Small intestine (tissue), 16 donors: Measurements from ENCODE around the gene LRRC75B. TPM values are rescaled to one million over a fixed set of nuclear protein-coding genes. Genes with fewer than 3 reads are reported as not detected.
"Not testable (repeated sequence)": the region's sequence is repeated elsewhere in the genome, so short reads cannot be mapped to it uniquely, and the experiment has no call there.

Experiments used
- DNase-seq, 2 donors: peaks; one replicate each; pipeline versions ENCODE4 v3.0.0 to v3.0.0-alpha.2; 2013
- FAIRE-seq: peaks from 2 replicates; lab custom pipeline; 2012; peaks lifted over from hg19 to GRCh38; lab: Jason Lieb, UNC
- H3K27ac ChIP-seq, 3 donors: one replicate each; pipeline ENCODE4 v1.5.1; 2013; ENCODE audit warnings: low read length in 2 of 3, mild to moderate bottlenecking in 2 of 3, control low read depth in 1 of 3, inconsistent platforms in 1 of 3, low read depth in 1 of 3, moderate library complexity in 1 of 3
- H3K27me3 ChIP-seq, 3 donors: one replicate each; pipeline ENCODE4 v1.6.1; 2013; ENCODE audit warnings: low read length in 3 of 3, inconsistent platforms in 1 of 3; ENCODE audit not compliant: control insufficient read depth in 3 of 3, insufficient read depth in 3 of 3
- H3K36me3 ChIP-seq, 3 donors: one replicate each; pipeline ENCODE4 v1.6.1; 2013; ENCODE audit warnings: low read length in 3 of 3, inconsistent platforms in 1 of 3, low read depth in 1 of 3, mild to moderate bottlenecking in 1 of 3, moderate library complexity in 1 of 3; ENCODE audit not compliant: control insufficient read depth in 3 of 3, insufficient read depth in 2 of 3
- H3K4me1 ChIP-seq, 3 donors: one replicate each; pipeline ENCODE4 v1.6.1; 2013; ENCODE audit warnings: low read length in 2 of 3, inconsistent platforms in 1 of 3, low read depth in 1 of 3, mild to moderate bottlenecking in 1 of 3, moderate library complexity in 1 of 3; ENCODE audit not compliant: control insufficient read depth in 3 of 3, insufficient read depth in 2 of 3
- H3K4me3 ChIP-seq, 3 donors: one replicate each; pipeline ENCODE4 v1.5.1; 2013; ENCODE audit warnings: low read length in 3 of 3, control low read depth in 1 of 3, inconsistent platforms in 1 of 3, low read depth in 1 of 3, mild to moderate bottlenecking in 1 of 3, moderate library complexity in 1 of 3
- H3K9me3 ChIP-seq, 2 donors: one replicate each; pipeline ENCODE4 v1.6.1; 2013; ENCODE audit warnings: low read depth in 1 of 2, low read length in 1 of 2; ENCODE audit not compliant: control insufficient read depth in 2 of 2, insufficient read depth in 1 of 2
- WGBS, 3 donors: extraction: QIAGEN DNeasy Blood & Tissue Kit; methylation state at CpG; one replicate each; pipeline ENCODE4 v1.1.7; 2013; 5-methylcytosine and 5-hydroxymethylcytosine counted together
- long read RNA-seq, 10 donors: transcript quantifications; one replicate each; lab custom pipeline, GENCODE V29; 2026
- polyA plus RNA-seq, 4 donors: library from polyadenylated mRNA; stranded (reverse) in 3 of 4; unstranded in 1 of 4; fragments of 200-250 nt in 3 of 4; fragments of 120-200 nt in 1 of 4; gene quantifications; one replicate each; pipeline versions ENCODE4 v1.2.1 to v1.2.3, GENCODE V29; 2013
- donor health status: healthy with polysubstance abuse.
- donor health status: control.
- donor health status: control.
- donor health status: Bipolar disorder and iron deficiency.
- donor health status: healthy.

The LRRC75B gene, protein sequence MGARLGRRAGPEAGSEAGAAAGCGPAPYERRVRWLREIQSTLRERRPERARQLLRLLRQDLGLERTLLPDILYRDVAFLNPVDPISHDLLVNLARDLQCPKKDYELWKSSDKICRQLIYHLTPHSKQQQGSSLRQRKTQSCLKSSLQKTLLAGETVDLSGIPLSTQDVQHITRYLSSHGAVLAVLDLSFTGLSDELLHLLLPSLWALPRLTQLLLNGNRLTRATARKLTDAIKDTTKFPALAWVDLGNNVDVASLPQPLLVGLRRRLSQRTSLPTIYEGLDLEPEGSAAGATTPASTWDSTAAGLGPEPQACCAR
- 100 to 1,000 TPM in 2 of 4 donors, 10 to 100 TPM in 2; 15.5 to 123 (median 76.5) TPM for polyA plus RNA-seq
- long read RNA-seq, donor 1, partial matches to known transcripts, result 7 of 16 reads
- long read RNA-seq, donor 1, other reads (novel, unspliced or antisense), result 0 of 16 reads
- long read RNA-seq, donor 2, result 0 reads
- long read RNA-seq, donor 3, partial matches to known transcripts, result 0 of 3 reads
- long read RNA-seq, donor 3, other reads (novel, unspliced or antisense), result 0 of 3 reads
- long read RNA-seq, donor 4, result 0 reads
- long read RNA-seq, donor 5, result 0 reads
- long read RNA-seq, donor 6, partial matches to known transcripts, result 5 of 11 reads
- long read RNA-seq, donor 6, other reads (novel, unspliced or antisense), result 0 of 11 reads
- long read RNA-seq, donor 7, partial matches to known transcripts, result 0 of 3 reads
- long read RNA-seq, donor 7, other reads (novel, unspliced or antisense), result 0 of 3 reads
- long read RNA-seq, donor 8, result 0 reads
- long read RNA-seq, donor 9, result 0 reads
- long read RNA-seq, donor 10, partial matches to known transcripts, result 5 of 10 reads
- long read RNA-seq, donor 10, other reads (novel, unspliced or antisense), result 0 of 10 reads

DNA sequence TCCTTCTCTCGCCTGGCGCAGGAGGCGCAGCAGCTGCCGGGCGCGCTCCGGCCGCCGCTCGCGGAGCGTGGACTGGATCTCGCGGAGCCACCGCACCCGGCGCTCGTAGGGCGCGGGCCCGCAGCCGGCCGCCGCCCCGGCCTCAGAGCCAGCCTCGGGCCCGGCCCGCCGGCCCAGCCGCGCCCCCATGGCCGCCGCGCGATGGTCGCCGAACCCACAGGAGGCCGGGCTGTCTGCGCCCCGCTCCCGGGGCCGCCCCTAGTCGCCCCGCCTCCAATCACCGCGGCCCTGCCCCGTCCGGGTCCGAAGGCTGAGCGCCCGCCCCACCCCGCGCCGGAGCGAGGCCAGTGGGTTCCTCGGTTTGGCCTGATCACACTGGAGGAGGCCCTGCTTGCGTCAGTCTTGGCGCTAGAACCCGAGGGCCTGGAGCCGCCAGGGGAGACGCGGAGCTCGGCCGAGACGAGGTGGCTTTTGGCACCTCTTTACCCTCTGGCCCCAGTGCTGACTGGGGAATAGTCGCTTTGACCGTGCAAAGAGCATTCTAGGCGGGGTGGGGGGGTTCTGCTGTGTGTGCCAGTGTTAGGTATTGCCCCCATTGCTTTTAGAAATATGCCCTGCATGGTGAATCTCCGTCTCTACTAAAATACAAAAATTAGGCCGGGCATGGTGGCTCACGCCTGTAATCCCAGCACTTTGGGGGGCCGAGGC is at the start of gene LRRC75B:
Gene LRRC75B (minus strand): TSS at position 223 of the 708 bp plus-strand sequence. CDS start 34 bp downstream, at position 189.
- H3K4me3 ChIP-seq, result peak within 1 kb of the TSS; percentile 52 to 84 (median 65)
- peaks cover 0 to 24% (median 4%) of the 10 kb centered on the region in 3 donors for H3K4me1 ChIP-seq
- H3K27ac ChIP-seq, result peak within 1 kb of the TSS; percentile 85 to 95 (median 86)
- peaks cover 0 to 26% (median 0%) of the 10 kb centered on the region in 3 donors for H3K36me3 ChIP-seq
- WGBS, 3 donors, result 3 to 4% (median 4%) methylated on average over 39 to 72 of the region's 72 CpGs
- H3K9me3 ChIP-seq, result no peaks in the 10 kb centered on the region
- H3K27me3 ChIP-seq, result no peaks in the 10 kb centered on the region
- DNase-seq (peak; percentile 95), FAIRE-seq (no peak)

DNA sequence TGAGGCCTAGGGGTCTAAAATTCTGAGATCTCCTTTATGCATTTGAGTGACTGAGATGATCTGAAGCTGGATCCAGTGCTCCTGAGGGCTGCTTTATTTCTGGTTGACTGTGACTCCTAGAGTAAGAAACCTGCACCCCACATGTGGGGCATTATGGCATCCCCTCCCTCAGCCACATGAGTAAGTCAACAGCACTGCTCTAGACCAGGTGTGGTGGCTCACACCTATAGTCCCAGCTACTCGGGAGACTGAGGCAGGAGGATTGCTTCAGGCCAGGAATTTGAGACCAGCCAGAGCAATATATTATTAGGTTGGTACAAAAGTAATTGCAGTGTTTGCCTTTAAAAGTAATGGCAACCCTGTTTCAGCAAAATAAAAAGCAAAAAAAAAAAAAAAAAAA is 49.4 kb upstream of the LRRC75B start:
- FAIRE-seq, H3K4me1 ChIP-seq, DNase-seq, H3K4me3 ChIP-seq, H3K27ac ChIP-seq, H3K9me3 ChIP-seq, H3K27me3 ChIP-seq, H3K36me3 ChIP-seq: not testable (repeated sequence)
- 61 to 90% (median 79%) methylated on average over 1 of the region's 1 CpG for WGBS, 3 donors

DNA sequence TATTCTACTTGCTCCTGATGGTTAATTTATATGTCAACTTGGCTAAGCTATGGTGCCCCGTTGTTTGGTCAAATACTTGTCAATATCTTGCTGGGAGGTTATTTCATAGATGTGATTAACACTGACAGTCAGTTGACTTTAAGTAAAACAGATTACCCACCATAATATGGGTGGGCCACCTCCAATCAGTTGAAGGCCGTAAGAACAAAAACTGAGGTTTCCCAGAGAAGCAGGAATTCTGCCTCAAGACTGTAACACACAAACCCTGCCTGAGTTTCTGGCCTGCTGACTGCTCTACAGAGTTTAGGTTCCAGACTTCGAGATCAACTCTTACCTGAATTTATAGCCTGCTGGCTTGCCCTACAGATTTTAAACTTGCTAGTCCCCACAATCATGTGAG is 43.6 kb upstream of the LRRC75B start:
- H3K27me3 ChIP-seq, H3K9me3 ChIP-seq, DNase-seq, H3K27ac ChIP-seq, H3K4me3 ChIP-seq, H3K4me1 ChIP-seq, H3K36me3 ChIP-seq, FAIRE-seq: not testable (repeated sequence)
- WGBS, 3 donors, result 83 to 89% (median 84%) methylated on average over 3 of the region's 3 CpGs

DNA sequence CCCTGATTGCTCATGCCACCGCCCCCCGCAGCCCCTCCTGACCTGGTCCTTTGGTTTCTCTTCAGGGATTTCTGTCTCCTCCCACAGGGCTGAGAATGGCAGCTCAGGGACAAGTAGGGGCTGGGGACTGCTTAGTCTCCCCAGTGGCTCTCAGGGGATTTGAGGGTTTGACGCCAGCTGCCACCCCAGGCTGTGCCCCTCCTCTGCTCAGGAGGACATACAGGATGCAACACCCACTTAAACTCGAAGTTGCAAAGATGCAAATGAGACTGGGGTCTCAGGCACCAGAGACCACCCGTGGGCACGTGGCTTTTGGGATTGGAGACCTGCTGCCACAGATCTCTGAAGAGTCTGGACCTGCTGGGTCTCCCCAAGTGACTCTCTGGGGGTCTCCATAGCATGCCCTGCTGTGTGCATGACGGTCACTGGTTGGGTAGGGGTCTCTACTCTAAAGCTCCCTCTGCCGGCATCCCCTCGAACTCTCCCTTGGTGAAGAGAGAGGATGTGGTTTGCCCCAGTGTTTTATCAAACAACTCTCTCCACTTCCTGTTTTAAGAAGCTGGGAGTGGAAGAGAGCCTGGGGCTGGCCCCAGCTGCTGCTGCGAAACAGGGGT is 42.0 kb upstream of the LRRC75B start:
- FAIRE-seq, H3K4me3 ChIP-seq, H3K9me3 ChIP-seq, H3K27ac ChIP-seq, H3K27me3 ChIP-seq, DNase-seq, H3K4me1 ChIP-seq, H3K36me3 ChIP-seq: not testable (repeated sequence)
- 35 to 52% (median 48%) methylated on average over 9 of the region's 10 CpGs for WGBS, 3 donors

DNA sequence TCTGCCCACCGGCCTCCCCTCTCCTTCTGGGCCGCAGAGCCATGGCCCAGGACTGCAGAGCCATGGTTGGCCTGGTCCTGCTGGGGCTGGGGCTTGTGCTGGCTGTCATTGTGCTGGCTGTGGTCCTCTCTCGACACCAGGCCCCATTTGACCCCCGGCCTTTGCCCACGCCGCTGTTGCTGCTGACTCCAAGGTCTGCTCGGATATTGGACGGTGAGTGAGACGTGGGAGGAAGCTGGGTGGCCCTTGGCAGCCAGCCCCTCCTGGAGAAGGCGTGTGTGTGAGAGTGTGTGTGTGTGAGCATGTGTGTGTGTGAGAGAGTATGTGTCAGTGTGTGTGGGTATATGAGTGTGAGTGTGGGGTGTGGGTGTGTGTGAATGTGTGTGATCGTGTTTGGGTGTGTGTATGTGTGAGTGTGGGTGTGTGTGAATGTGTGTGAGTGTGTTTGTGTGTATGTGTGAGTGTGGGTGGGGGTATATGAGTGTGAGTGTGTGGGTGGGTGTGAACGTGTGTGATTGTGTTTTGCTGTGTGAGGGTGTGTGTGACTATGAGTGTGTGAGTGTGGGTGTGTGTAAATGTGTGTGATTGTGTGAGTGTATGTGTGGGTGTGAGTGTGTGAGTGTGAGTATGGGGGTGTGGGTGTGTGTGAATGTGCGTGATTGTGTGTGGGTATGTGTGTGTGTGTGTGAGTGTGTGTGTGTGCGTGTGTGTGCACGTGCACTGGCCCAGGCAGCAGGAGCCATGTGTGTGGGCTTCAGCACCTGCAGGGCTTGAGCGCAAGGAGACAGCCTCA is 40.6 kb upstream of the LRRC75B start:
- not testable (repeated sequence) for DNase-seq

DNA sequence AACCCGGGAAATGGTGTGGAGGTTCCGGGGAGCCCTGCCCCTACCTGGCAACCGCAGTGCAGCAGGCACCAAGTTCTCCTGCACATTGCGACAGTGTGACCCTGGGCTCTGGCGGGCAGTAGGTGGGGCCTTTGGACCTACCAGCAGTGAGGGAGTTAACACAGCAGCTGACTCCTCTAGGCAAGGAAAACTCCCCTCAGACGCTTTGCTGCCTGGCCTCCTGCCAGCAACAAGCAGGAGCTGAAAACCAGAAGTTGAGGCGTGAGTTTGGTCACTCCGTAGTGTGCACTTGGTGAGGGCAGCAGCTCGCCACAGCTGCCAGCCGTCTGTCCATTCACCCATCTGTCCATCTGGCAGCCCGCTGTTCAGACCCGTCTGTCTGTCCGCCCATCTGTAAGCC is 39.8 kb upstream of the LRRC75B start:
- H3K27ac ChIP-seq, H3K36me3 ChIP-seq, H3K4me3 ChIP-seq, DNase-seq, H3K4me1 ChIP-seq, H3K9me3 ChIP-seq, FAIRE-seq, H3K27me3 ChIP-seq: not testable (repeated sequence)
- WGBS, 3 donors, result 20 to 31% (median 29%) methylated on average over 8 to 12 of the region's 13 CpGs

More for the DNA sequence above, 40.6 kb upstream of the LRRC75B start:
- 60 to 74% (median 74%) methylated on average over 15 to 16 of the region's 16 CpGs for WGBS, 3 donors
- not testable (repeated sequence) for H3K9me3 ChIP-seq, FAIRE-seq, H3K27me3 ChIP-seq, H3K27ac ChIP-seq, H3K36me3 ChIP-seq, H3K4me3 ChIP-seq, H3K4me1 ChIP-seq

DNA sequence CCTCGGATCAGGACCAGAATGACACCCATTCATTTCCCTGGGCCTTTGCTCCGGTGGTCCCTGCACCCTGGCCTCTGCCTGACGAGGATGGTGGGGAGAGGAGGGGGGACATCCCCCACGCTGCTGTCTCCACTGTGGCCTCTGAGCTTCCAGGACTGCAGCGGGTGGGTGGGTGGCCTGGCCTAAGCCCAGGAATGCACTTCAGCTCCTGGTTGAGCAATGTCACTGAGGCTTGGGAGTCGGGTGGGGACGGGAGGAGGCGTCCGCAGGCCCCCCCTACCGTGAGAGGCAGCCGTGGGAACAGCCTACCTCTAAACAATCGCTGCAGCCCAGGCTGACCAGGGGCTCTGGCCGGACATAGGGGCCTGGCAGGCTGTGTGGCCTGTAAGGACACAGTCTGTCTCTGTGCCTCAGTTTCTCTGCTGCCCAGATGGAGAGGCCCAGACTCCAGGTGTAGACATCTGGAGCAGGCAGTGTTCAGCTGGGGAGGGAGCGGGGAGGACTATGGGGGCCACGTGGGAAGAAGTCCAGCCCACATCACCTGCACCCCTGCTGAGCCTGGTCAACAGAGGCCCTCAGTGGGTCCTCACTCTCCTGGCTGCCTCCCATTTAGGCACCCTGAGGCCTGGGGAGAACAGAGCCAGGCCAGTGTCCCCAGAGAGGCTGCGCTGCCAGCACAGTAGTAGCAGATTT is 38.7 kb upstream of the LRRC75B start:
- H3K27ac ChIP-seq, H3K36me3 ChIP-seq, DNase-seq, H3K4me1 ChIP-seq, H3K27me3 ChIP-seq, FAIRE-seq, H3K4me3 ChIP-seq, H3K9me3 ChIP-seq: not testable (repeated sequence)
- 68 to 84% (median 75%) methylated on average over 11 to 15 of the region's 16 CpGs for WGBS, 3 donors
